ENCODE measurements around the gene ADCY2.

Gene ADCY2

GRCh38 chr5:7793895-7794294 is 398.0 kb downstream of the ADCY2 start:
- no peak for DNase-seq

GRCh38 chr5:7794311-7794710 is 398.4 kb downstream of the ADCY2 start:
- no peak for DNase-seq

DNA sequence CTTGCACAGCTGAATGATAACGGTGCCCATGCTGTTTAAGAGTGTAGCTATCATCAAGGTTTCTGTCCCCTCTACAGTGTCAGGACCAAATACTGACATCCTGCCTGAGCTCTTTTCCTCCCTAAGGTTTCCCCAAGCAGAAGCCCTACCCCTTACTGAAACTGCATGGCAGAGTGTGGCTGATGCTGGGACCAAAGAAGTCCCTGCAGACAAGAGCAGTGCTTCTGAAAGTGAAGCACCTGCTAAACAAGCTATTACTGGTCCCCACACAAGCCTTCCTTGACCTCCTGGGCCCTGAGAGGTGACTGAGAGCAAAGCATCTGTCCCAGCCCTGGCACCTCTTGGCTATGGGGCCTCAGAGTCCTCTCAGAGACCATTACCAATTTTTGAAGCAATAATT is 398.9 kb downstream of the ADCY2 start:
- no peak for DNase-seq

DNA sequence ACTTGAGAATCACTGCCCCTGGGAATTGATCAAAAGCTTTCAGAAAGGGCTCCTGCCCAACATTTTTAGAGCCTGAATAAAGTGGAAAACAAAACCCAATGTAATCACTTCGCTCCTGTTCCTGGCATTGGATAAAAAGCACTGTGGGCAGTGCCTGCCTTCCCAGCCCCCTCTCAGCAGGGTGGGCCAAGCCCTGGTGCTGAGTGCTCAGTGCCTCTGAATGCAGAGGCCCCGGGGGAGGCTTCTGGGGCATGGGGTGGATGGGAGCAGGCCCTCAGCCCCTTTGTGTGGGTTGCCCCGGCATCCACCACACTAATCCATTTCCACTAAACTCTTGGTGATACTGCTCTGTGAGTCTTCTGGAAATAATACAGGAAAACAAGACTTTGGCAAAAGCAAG is 399.4 kb downstream of the ADCY2 start:
- no peak for DNase-seq

DNA sequence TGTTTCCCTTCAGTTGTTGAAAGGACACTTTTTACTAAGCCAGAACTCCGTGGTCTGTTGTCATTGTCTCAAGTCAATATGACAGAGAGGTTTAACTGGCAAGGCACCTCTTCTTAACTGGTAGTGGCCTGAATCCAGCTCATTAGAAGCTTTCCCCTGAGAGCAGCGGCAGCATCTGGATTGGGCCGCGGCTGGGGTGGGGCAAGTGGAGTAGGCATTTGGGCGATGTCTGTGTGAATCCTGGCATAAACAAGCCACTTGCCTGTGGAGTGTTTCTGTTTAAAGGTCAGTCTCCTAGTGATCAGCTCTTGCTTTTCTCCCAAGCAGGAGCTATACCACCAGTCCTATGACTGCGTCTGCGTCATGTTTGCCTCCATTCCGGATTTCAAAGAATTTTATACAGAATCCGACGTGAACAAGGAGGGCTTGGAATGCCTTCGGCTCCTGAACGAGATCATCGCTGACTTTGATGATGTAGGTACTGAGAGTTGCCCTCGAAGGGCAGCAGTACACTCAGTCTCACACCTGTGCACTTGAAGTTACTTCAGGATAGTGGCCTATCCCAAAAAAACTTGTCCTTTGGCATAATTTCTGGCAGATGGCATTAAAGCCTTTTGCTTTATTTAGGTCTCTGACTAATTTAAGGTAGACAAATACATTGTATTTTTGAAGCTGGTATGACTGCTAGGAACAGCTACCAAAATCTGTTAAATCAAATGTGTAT is 406.1 kb downstream of the ADCY2 start:
- DNase-seq: no peak

DNA sequence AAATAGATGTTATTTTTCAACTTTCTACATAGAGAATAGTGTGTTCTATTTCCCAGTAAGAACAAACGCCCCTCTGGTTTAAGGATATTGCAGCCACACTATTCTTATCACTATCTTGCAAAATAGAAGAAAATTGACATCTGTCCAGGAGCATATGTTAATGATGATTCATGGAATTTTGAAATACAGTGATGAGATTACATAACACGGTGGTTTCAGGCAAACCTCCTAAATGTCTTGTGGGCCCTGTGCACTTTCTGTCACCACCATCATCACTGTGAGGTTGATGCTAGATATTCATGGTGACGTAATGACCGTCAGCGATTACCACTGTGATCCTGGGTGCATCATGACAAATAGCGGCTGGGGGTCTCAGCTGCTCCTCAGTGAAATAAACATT is 406.9 kb downstream of the ADCY2 start:
- peak; percentile 67 to 87 for DNase-seq

DNA sequence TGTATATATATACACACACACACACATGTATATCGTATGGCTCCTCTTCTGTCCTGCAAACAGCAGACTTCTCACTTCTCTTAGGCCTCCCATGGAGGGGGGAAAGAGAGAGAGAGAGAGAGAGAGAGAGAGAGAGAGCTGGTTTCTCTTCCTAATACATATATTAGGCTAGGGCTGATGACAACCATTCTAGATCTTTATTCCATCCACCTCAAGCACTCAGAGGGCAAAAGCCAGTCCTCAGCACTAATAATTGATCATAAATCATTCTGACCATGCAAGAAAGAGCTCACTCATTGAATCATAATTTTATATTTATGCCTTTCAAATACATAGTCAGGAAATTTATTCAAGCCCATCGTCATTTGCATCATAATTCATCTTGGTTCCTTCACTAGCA is 408.0 kb downstream of the ADCY2 start:
- DNase-seq: no peak

- DNase-seq: no peak
Observed at GRCh38 chr5:7805379-7805778, 409.4 kb downstream of the ADCY2 start.

- no peak for DNase-seq
Observed at GRCh38 chr5:7808998-7809397, 413.1 kb downstream of the ADCY2 start.

DNA sequence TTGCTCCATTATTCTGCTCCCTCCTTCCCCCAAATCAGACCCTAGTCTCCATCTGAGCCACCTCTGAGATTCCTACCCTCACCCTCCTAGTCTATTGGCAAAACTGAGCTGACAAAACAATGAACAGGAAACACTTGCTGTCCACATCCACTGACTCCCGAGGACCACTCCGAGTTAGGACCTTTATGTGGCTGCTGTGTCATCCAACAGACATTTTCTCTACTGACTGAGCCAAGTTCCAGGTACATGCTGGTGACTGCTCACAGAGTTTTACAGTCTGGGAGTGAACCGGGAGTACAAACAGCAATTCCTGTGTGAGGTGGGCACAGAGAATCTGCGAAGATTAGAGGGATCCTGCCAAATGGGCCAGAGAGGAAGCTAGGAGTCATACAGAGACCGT is 415.8 kb downstream of the ADCY2 start:
- DNase-seq: no peak

GRCh38 chr5:7813007-7813406 is 417.1 kb downstream of the ADCY2 start:
- no peak for DNase-seq

DNA sequence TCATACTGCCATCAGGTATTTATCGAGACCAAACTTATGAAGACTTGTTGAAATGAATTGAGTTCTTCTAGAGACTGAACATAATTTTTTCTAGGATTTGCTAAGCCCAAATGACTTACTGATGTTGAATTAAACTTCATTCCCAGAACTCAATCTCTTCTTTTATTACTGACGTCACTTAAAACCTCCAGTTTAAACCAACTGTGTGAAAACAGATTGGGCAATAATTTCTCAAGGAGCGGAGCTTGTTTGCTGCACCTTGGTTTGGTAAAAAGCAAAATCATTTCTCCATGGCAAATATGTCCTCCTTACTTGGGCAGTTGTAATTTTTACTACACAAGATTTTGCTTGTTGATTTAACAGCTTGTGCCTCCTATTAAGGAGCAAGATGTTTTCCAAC is 417.6 kb downstream of the ADCY2 start:
- no peak for DNase-seq

DNA sequence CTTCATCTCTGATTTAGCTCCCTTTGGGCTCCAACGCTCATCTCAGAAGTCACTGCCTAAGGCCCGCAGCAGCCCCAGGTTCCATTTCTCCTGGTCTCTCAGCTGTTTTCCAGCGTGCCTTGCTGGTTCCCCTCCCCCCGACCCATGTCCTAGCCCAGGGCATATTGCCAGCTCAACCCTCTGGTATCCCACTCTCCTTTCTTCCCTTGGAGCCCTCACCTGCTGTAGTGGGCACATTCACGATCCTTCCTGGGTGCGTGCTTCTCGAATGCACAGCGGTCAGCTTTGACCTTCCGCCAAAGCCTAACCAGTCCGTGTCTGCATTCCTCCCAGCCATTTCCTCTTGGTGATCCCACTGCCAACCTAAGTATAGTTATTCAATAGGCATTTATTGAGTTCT is 418.9 kb downstream of the ADCY2 start:
- DNase-seq: no peak

GRCh38 chr5:7815892-7816534 is 420.1 kb downstream of the ADCY2 start:
- peak; percentile 72 to 80 for DNase-seq

DNA sequence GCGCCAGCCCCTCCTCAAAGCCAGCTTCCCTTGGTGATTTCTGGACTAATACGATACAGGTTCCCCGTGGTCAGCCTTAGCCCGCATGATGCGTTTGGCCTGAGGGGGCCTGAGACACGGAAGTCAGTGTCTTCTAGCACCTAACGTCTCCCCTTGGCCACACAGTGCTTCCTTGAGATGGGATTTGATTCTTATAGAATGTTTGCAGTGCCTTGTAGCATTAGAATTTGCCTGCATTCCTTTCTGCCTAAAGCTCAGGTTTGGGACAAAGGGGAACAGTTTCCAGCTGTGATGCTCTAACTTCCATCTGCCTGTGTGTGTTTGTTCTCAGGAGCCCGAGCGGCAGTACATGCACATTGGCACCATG is 420.6 kb downstream of the ADCY2 start:
- DNase-seq: no peak

DNA sequence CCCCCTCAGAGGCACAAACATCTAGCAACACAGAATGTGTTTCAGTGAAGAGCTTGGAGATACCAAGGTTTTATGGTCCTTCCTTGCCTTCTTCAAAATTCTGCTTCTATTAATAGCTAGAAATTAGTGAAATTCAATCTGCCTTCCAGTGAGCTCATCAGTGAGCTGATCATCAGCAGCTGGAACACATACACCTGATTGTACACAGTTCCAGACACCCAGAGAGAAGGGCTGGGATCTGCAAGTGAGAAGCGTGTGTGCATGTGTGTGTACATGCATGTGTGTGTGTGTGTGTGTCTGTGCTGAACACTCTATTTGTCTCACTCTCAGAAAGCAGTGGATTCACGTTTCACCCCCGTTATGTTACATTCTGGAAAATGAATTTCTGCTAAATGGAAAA is 426.5 kb downstream of the ADCY2 start:
- DNase-seq: no peak

DNA sequence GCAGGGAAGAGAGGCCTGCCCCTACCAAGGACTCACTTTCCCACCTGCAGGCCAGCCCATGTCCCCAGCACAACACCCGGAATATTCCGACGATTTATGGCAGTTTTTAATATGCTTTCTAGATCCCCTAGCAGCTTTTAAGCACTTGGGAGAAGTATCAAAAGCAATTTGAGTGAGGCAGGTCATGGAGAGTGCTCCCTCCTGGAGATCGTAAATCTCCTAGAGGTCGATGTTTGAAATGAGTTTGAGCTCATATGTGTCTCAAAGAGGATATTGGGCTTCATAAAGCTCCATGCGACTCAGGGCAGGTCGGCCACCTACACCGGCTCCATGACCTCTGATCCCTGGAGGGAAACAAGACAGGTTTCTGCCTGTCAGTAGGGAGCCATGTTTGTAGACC is 427.7 kb downstream of the ADCY2 start:
- DNase-seq: no peak

- no peak for DNase-seq
Observed at GRCh38 chr5:7824995-7825394, 429.1 kb downstream of the ADCY2 start.

DNA sequence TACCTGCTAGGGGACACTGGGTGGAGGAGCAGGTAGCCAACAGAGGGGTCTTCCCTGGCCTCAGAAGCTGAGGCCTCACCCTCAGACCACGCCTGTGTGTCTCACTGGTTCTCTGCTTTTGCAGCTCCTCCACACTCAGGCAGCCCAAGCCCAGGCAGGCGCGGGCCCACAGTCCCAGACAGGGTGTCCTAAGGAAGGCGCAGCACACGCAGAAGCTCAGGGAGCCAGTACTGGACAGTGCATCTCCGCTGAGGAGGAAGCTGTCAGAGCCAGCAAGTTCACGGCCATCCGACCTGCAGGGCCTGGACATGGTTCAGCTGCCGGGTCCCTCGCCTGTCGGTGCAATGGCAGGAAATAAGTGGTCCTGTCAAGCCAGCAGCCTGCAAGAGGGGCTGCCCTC is 429.7 kb downstream of the ADCY2 start:
- DNase-seq: no peak

GRCh38 chr5:7827610-7828009 is 431.7 kb downstream of the ADCY2 start:
- no peak for DNase-seq

DNA sequence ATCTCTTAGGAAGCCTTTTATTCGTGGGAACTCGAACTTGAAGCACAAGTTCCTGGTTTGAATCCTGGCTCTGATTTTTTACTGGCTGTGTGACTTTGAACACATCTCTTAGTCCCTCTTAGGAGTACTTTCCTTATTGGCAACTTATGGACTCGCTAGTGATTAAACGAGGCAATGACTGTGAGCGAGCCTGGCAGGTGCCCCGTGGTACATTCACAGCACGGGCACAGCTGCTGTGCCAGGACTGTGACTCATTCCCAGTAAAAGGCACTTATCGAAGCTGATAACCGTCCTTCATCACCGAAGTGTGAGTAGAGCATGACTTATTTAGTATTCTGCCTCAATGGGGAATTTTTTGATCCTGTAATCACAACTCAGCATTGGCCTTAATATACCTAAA is 432.3 kb downstream of the ADCY2 start:
- no peak for DNase-seq

DNA sequence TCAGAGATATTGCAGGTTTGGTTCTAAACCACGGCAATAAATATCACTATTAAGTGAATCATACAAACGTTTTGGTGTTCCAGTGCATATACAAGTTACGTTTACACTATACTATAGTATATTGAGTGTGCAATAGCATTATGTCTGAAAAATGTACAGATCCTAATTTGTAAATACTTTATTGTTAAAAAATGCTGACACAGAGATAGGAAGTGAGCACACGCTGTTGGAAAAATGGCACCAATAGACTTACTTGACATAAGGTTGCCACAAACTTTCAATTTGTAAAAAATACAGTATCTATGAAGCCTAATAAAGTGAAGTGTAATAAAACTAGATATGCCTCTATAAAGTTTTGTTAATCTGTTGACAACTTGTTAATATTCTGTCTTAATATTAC is 439.0 kb downstream of the ADCY2 start:
- no peak for DNase-seq

- DNase-seq: no peak
Observed at GRCh38 chr5:7837403-7837802, 441.5 kb downstream of the ADCY2 start.

DNA sequence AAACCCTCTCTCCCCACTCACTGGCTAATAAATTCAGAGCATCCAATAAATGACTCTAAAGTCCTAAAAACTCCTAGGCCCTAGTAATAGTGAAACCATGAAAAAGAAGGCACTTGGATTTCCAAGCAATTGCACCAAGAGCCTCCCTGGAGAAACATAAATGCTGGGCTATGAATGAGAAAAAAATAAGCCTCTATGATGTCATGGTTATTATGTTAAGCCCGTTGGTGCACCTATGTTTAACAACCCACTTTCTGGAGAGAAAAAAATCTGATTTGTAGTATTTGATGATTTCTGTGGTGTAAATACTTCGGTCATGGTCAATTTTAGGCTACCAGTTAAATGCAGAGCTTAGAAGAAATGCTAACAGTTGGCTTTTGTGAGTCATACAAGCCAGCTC is 446.6 kb downstream of the ADCY2 start:
- DNase-seq: no peak

DNA sequence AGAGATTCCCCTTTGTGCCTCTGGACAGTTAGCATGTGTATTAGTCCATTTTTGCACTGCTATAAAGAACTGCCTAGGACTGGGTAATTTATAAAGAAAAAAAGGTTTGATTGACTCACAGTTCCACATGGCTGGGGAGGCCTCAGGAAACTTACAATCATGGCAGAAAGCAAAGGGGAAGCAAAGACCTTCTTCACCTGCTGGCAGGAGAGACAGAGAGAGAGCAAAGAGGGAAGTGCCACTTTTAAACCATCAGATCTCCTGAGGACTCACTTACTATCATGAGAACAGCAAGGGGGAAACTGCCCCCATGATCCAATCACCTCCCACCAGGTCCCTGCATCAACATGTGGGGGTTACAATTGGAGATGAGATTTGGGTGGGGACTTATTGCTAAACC is 449.0 kb downstream of the ADCY2 start:
- DNase-seq: no peak

Data from inflammatory macrophage (primary cell).